Endodermal cell (in vitro differentiated cells): ENCODE measurements around the gene ZNF227. TPM values are rescaled to one million over a fixed set of nuclear protein-coding genes. Genes with fewer than 3 reads are reported as not detected.
"Not testable (repeated sequence)": the region's sequence is repeated elsewhere in the genome, so short reads cannot be mapped to it uniquely, and the experiment has no call there.

ENCODE experiments used
- DNase-seq: peaks from one replicate; pipeline ENCODE4 v3.0.0-alpha.2; 2017
- H3K27ac ChIP-seq: 2 replicates; pipeline ENCODE4 v1.5.1; 2013; ENCODE audit warnings: mild to moderate bottlenecking, low read depth, low read length, moderate library complexity
- H3K27me3 ChIP-seq: 2 replicates; pipeline ENCODE4 v1.6.1; 2013; ENCODE audit warnings: mild to moderate bottlenecking, low read length, moderate library complexity; ENCODE audit not compliant: insufficient read depth, control insufficient read depth, poor library complexity, severe bottlenecking
- H3K36me3 ChIP-seq: 2 replicates; pipeline ENCODE4 v1.7.0; 2013; ENCODE audit warnings: mild to moderate bottlenecking, low read length, moderate library complexity; ENCODE audit not compliant: control insufficient read depth, insufficient read depth
- H3K4me1 ChIP-seq: one replicate; pipeline ENCODE4 v1.7.0; 2013; ENCODE audit warnings: low read length; ENCODE audit not compliant: control insufficient read depth, insufficient read depth
- H3K4me3 ChIP-seq: 2 replicates; pipeline ENCODE4 v1.5.1; 2013; ENCODE audit warnings: mild to moderate bottlenecking, low read length, moderate library complexity
- H3K9ac ChIP-seq: 2 replicates; pipeline ENCODE4 v1.6.1; 2013; ENCODE audit warnings: mild to moderate bottlenecking, low read length, moderate library complexity; ENCODE audit not compliant: poor library complexity, severe bottlenecking; ENCODE audit errors: extremely low read depth
- H3K9me3 ChIP-seq: 2 replicates; pipeline ENCODE4 v1.6.1; 2013; ENCODE audit warnings: mild to moderate bottlenecking, low read length, moderate library complexity; ENCODE audit not compliant: control insufficient read depth
- H3K27ac Mint-ChIP-seq: 2 replicates; pipeline ENCODE4 v1.8.0; 2020; ENCODE audit warnings: mixed read lengths
- H3K27me3 Mint-ChIP-seq: 2 replicates; pipeline ENCODE4 v1.8.0; 2021; ENCODE audit warnings: mild to moderate bottlenecking, mixed read lengths; ENCODE audit not compliant: insufficient read depth
- H3K36me3 Mint-ChIP-seq: 2 replicates; pipeline ENCODE4 v1.8.0; 2020; ENCODE audit warnings: low read depth, mixed read lengths
- H3K4me1 Mint-ChIP-seq: 2 replicates; pipeline ENCODE4 v1.8.0; 2020; ENCODE audit warnings: mixed read lengths
- H3K4me3 Mint-ChIP-seq: 2 replicates; pipeline ENCODE4 v1.8.0; 2020; ENCODE audit warnings: mild to moderate bottlenecking, moderate library complexity, mixed read lengths
- H3K9me3 Mint-ChIP-seq: 2 replicates; pipeline ENCODE4 v1.8.0; 2020; ENCODE audit warnings: mild to moderate bottlenecking, mixed read lengths
- CTCF ChIP-seq: fragments of 200-600 bp; sonication (generic); conservative IDR thresholded peaks from 2 replicates; pipeline ENCODE4 v1.5.0; 2021; ENCODE audit warnings: antibody characterized with exemption, mild to moderate bottlenecking
- WGBS, 2 experiments: methylation state at CpG; one replicate each; pipeline versions ENCODE4 v1.1.5 to v1.1.7; 2013; ENCODE audit warnings: missing lambda C conversion rate in 2 of 2, mixed read lengths in 1 of 2; ENCODE audit not compliant: insufficient coverage in 1 of 2, insufficient read length in 1 of 2; 5-methylcytosine and 5-hydroxymethylcytosine counted together
- total RNA-seq, 2 donors: library from RNA; stranded (reverse); fragmentation: NEBNext Ultra II Directional in 1 of 2; extraction: Animal tissue kit (Norgen Biotek cat#: 25700) in 1 of 2; gene quantifications; 2 replicates in 1 of 2; 3 replicates in 1 of 2; pipeline ENCODE4 v1.2.1, GENCODE V29; 2021

Gene ZNF227
- total RNA-seq, 2 donors from 2014 or later, result 27.6 to 27.8 TPM

GRCh38 chr19:44164673-44165512 lies 47.4 kb upstream of the ZNF227 start, which contains the start of gene ZNF226:
Gene ZNF226 (plus strand): TSS chr19:44165100. CDS start chr19:44170081, 4,981 bp downstream.
- DNase-seq, result peak; percentile 94
- Histone ChIP-seq H3K4me3 (peak within 1 kb of the TSS; percentile 92), H3K27me3 (peaks cover 5% of the 10 kb centered on the region), H3K36me3 (peaks cover 31% of the 10 kb centered on the region), H3K9me3 (peaks cover 7% of the 10 kb centered on the region), H3K4me1 (no peaks in the 10 kb centered on the region), H3K9ac (peak within 1 kb of the TSS; percentile 69), H3K27ac (peak within 1 kb of the TSS; percentile 48)
- Mint-ChIP-seq H3K4me1 (peaks cover 9% of the 10 kb centered on the region), H3K27ac (peak within 1 kb of the TSS; percentile 98), H3K36me3 (peaks cover 32% of the 10 kb centered on the region), H3K4me3 (peak within 1 kb of the TSS; percentile 93), H3K27me3 (peaks cover 27% of the 10 kb centered on the region), H3K9me3 (peaks cover 2% of the 10 kb centered on the region)
- WGBS, 2 experiments, result 0% methylated on average over 18 to 31 of the region's 32 CpGs
- no peak for TF ChIP-seq CTCF

GRCh38 chr19:44170660-44171059 lies 41.7 kb upstream of the ZNF227 start:
- H3K27me3 ChIP-seq, DNase-seq, H3K27me3 Mint-ChIP-seq, H3K4me1 Mint-ChIP-seq, H3K9ac ChIP-seq, H3K4me1 ChIP-seq, H3K4me3 ChIP-seq, H3K27ac Mint-ChIP-seq, H3K27ac ChIP-seq, H3K4me3 Mint-ChIP-seq: not testable (repeated sequence)
- Histone ChIP-seq H3K36me3 (peaks cover 81% of the 10 kb centered on the region), H3K9me3 (peaks cover 35% of the 10 kb centered on the region)
- peaks cover 82% of the 10 kb centered on the region for H3K36me3 Mint-ChIP-seq
- H3K9me3 Mint-ChIP-seq, result peaks cover 31% of the 10 kb centered on the region
- WGBS, 2 experiments, result 80 to 98% methylated on average over 1 to 6 of the region's 6 CpGs

- TF ChIP-seq CTCF, result no peak
- Mint-ChIP-seq H3K4me1 (no peaks in the 10 kb centered on the region), H3K4me3 (no peak overlapping the region), H3K36me3 (peaks cover 68% of the 10 kb centered on the region), H3K9me3 (peaks cover 74% of the 10 kb centered on the region), H3K27me3 (peaks cover under 1% of the 10 kb centered on the region), H3K27ac (no peak overlapping the region)
- peaks cover 58% of the 10 kb centered on the region for H3K9me3 ChIP-seq
- H3K27ac ChIP-seq, result no peak overlapping the region
- no peaks in the 10 kb centered on the region for H3K27me3 ChIP-seq
- 93 to 94% methylated on average over 3 of the region's 3 CpGs for WGBS, 2 experiments
- DNase-seq, result no peak
- peaks cover 65% of the 10 kb centered on the region for H3K36me3 ChIP-seq
- peak overlapping the region; percentile 25 for H3K4me3 ChIP-seq
- H3K9ac ChIP-seq, result no peak overlapping the region
- no peaks in the 10 kb centered on the region for H3K4me1 ChIP-seq
Observed at GRCh38 chr19:44176590-44176989, 35.7 kb upstream of the ZNF227 start.
